ENCODE results near the gene RARA. TPM values are rescaled to one million over a fixed set of nuclear protein-coding genes. Genes with fewer than 3 reads are reported as not detected.

RARA gene
- total RNA-seq, 1 experiment from 2014 or later, result 25.4 TPM

DNA sequence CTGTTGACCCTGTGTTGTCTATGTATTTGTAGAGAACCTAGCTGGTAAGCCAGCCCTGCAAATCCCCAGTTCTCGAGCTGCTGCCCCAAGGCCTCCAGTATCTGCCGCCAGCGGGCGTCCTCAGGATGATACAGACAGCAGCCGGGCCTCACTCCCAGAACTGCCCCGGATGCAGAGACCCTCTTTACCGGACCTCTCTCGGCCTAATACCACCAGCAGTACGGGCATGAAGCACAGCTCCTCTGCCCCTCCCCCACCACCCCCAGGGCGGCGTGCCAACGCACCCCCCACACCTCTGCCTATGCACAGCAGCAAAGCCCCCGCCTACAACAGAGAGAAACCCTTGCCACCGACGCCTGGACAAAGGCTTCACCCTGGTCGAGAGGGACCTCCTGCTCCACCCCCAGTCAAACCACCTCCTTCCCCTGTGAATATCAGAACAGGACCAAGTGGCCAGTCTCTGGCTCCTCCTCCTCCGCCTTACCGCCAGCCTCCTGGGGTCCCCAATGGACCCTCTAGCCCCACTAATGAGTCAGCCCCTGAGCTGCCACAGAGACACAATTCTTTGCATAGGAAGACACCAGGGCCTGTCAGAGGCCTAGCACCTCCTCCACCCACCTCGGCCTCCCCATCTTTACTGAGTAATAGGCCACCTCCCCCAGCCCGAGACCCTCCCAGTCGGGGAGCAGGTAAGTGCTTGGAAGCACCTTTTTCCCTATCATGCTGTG is 44.4 kb upstream of the RARA start:
- intact Hi-C loops (cut with micrococcal nuclease; ENCODE audit: unreplicated experiment), result no loop called here
- Histone ChIP-seq H3K4me1 (ENCODE audit: insufficient read depth, low read length, poor library complexity, severe bottlenecking) (no peaks in the 10 kb centered on the region), H3K4me3 (ENCODE audit: low read depth, low read length, poor library complexity, severe bottlenecking) (no peak overlapping the region), H3K9me3 (ENCODE audit: low read depth, low read length, poor library complexity, severe bottlenecking) (no peaks in the 10 kb centered on the region), H3K36me3 (ENCODE audit: insufficient read depth, low read length, poor library complexity, severe bottlenecking) (peaks cover 12% of the 10 kb centered on the region), H3K27me3 (replicated peaks; ENCODE audit: insufficient read depth, low read depth, low read length, poor library complexity) (no peaks in the 10 kb centered on the region), H3K27ac (ENCODE audit: low read depth, low read length, poor library complexity, severe bottlenecking) (no peak overlapping the region)
- ChIA-PET CTCF (no interaction called here), POLR2A (ENCODE audit: low non-redundant PET) (no interaction called here)
- no peak for DNase-seq (ENCODE audit: low spot score)
- TF ChIP-seq, protein P1, sequence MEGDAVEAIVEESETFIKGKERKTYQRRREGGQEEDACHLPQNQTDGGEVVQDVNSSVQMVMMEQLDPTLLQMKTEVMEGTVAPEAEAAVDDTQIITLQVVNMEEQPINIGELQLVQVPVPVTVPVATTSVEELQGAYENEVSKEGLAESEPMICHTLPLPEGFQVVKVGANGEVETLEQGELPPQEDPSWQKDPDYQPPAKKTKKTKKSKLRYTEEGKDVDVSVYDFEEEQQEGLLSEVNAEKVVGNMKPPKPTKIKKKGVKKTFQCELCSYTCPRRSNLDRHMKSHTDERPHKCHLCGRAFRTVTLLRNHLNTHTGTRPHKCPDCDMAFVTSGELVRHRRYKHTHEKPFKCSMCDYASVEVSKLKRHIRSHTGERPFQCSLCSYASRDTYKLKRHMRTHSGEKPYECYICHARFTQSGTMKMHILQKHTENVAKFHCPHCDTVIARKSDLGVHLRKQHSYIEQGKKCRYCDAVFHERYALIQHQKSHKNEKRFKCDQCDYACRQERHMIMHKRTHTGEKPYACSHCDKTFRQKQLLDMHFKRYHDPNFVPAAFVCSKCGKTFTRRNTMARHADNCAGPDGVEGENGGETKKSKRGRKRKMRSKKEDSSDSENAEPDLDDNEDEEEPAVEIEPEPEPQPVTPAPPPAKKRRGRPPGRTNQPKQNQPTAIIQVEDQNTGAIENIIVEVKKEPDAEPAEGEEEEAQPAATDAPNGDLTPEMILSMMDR (conservative IDR thresholded peaks at IDR 0.05; ENCODE audit: low read depth, low read length), result no peak
- TF ChIP-seq EZH2 (IDR thresholded peaks at IDR 0.05; ENCODE audit: borderline replicate concordance, low read depth, low read length, poor library complexity, severe bottlenecking), result no peak
- no TSS peak for BruUV-seq (replicated peaks)

DNA sequence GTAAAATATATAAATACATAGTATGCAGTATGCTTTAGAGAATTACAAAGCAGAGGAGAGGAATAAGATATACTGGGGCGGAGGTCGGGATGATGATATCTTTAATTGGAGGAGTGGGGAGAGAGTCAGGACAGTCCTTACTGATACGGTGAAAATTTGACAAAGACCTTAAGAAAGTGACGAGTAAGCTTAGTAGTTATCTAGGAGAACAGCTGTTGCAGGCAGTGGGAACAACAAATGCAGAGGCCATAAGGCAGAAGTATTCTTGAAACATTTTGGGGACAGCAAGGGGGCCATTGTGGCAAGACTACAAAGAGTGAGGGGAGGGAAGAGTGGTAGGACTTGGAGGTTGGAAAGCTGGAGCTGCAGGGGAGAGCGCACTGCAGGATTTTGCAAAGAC is 43.6 kb upstream of the RARA start:
- no peak for DNase-seq (ENCODE audit: low spot score)
- H3K27ac ChIP-seq (ENCODE audit: low read depth, low read length, poor library complexity, severe bottlenecking), result no peak overlapping the region
- H3K36me3 ChIP-seq (ENCODE audit: insufficient read depth, low read length, poor library complexity, severe bottlenecking), result peaks cover 12% of the 10 kb centered on the region
- ChIA-PET POLR2A (ENCODE audit: low non-redundant PET) (no interaction called here), CTCF (no interaction called here)
- no peaks in the 10 kb centered on the region for H3K27me3 ChIP-seq (replicated peaks; ENCODE audit: insufficient read depth, low read depth, low read length, poor library complexity)
- intact Hi-C loops (cut with micrococcal nuclease; ENCODE audit: unreplicated experiment), result no loop called here
- no peaks in the 10 kb centered on the region for H3K9me3 ChIP-seq (ENCODE audit: low read depth, low read length, poor library complexity, severe bottlenecking)
- H3K4me3 ChIP-seq (ENCODE audit: low read depth, low read length, poor library complexity, severe bottlenecking), result no peak overlapping the region
- no TSS peak for BruUV-seq (replicated peaks)
- TF ChIP-seq, protein P1 (conservative IDR thresholded peaks at IDR 0.05; ENCODE audit: low read depth, low read length), result no peak
- no peak for TF ChIP-seq EZH2 (IDR thresholded peaks at IDR 0.05; ENCODE audit: borderline replicate concordance, low read depth, low read length, poor library complexity, severe bottlenecking)
- no peaks in the 10 kb centered on the region for H3K4me1 ChIP-seq (ENCODE audit: insufficient read depth, low read length, poor library complexity, severe bottlenecking)

DNA sequence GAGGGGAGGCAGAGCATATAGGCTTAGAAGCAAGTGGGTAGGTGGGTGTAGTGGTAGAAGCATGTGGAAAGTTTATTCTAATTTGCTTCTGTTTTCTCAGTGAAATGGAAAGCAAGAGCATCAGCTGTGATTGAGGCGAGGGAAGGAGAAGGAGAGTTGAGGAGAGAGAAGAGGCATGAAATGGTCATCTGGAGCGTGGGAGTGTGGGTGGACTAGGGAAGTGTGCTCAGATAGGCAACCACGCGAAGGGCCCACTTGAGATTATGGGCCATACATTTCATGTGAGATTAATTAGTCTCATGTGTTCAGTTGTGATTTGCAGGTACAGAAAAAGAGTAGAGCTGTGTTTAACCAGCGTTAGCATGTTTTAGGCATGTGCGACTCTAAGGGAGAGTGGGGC is 42.1 kb upstream of the RARA start:
- Histone ChIP-seq H3K4me1 (ENCODE audit: insufficient read depth, low read length, poor library complexity, severe bottlenecking) (no peaks in the 10 kb centered on the region), H3K36me3 (ENCODE audit: insufficient read depth, low read length, poor library complexity, severe bottlenecking) (peaks cover 4% of the 10 kb centered on the region), H3K27ac (ENCODE audit: low read depth, low read length, poor library complexity, severe bottlenecking) (no peak overlapping the region), H3K4me3 (ENCODE audit: low read depth, low read length, poor library complexity, severe bottlenecking) (no peak overlapping the region), H3K9me3 (ENCODE audit: low read depth, low read length, poor library complexity, severe bottlenecking) (no peaks in the 10 kb centered on the region), H3K27me3 (replicated peaks; ENCODE audit: insufficient read depth, low read depth, low read length, poor library complexity) (no peaks in the 10 kb centered on the region)
- intact Hi-C loops (cut with micrococcal nuclease; ENCODE audit: unreplicated experiment), result no loop called here
- no peak for DNase-seq (ENCODE audit: low spot score)
- no TSS peak for BruUV-seq (replicated peaks)
- TF ChIP-seq, protein P1 (conservative IDR thresholded peaks at IDR 0.05; ENCODE audit: low read depth, low read length), result no peak
- TF ChIP-seq EZH2 (IDR thresholded peaks at IDR 0.05; ENCODE audit: borderline replicate concordance, low read depth, low read length, poor library complexity, severe bottlenecking), result no peak
- ChIA-PET POLR2A (ENCODE audit: low non-redundant PET) (no interaction called here), CTCF (no interaction called here)

Measured in A673 (cell line).